ENCODE measurements around the gene GNB5. TPM values are rescaled to one million over a fixed set of nuclear protein-coding genes. Genes with fewer than 3 reads are reported as not detected.
A peak's percentile ranks its signal among the peaks of the same experiment; 100 is the strongest.

The GNB5 gene
- total RNA-seq, 2 donors from 2014 or later: 19.5 to 21.9 TPM

DNA sequence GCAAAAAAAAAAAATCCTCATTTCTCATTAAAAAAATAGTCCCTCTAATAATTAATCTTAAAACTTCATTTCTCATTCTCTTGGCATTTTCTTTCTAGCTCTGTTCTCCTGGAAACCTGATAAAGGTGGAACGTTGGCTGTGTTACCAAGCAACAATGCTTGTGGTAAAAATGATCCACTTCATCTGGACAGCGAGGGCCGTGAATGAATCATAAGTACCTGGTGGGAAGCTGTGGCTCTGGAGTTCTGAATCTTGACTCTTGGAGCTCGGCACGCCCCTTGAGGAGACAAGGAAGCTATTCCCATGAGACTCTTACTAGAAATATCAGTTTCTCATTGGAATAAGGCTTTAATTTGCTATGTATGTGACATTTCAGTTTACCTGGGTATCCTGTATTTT, 111.2 kb downstream of the GNB5 start:
- Mint-ChIP-seq H3K27ac (no peak overlapping the region), H3K36me3 (ENCODE audit: low read depth) (no peaks in the 10 kb centered on the region), H3K4me1 (peaks cover 15% of the 10 kb centered on the region), H3K9me3 (no peaks in the 10 kb centered on the region), H3K27me3 (no peaks in the 10 kb centered on the region), H3K4me3 (no peak overlapping the region)
- ATAC-seq (replicated peaks): no peak

GRCh38 chr15:52078876-52079700, 112.1 kb downstream of the GNB5 start:
- H3K27ac Mint-ChIP-seq: no peak overlapping the region
- no peaks in the 10 kb centered on the region for H3K27me3 Mint-ChIP-seq
- H3K4me1 Mint-ChIP-seq: peaks cover 15% of the 10 kb centered on the region
- ATAC-seq (replicated peaks): peak; percentile 80
- no peaks in the 10 kb centered on the region for H3K36me3 Mint-ChIP-seq (ENCODE audit: low read depth)
- no peak overlapping the region for H3K4me3 Mint-ChIP-seq
- H3K9me3 Mint-ChIP-seq: no peaks in the 10 kb centered on the region

GRCh38 chr15:52078197-52078875, 112.9 kb downstream of the GNB5 start:
- Mint-ChIP-seq H3K4me1 (peaks cover 15% of the 10 kb centered on the region), H3K9me3 (no peaks in the 10 kb centered on the region), H3K27ac (no peak overlapping the region), H3K36me3 (ENCODE audit: low read depth) (no peaks in the 10 kb centered on the region), H3K27me3 (no peaks in the 10 kb centered on the region), H3K4me3 (no peak overlapping the region)
- no peak for ATAC-seq (replicated peaks)

GRCh38 chr15:52076889-52077781, 114.1 kb downstream of the GNB5 start:
- Mint-ChIP-seq H3K27ac (peak overlapping the region; percentile 60), H3K4me1 (peaks cover 12% of the 10 kb centered on the region), H3K9me3 (no peaks in the 10 kb centered on the region), H3K4me3 (no peak overlapping the region), H3K27me3 (no peaks in the 10 kb centered on the region), H3K36me3 (ENCODE audit: low read depth) (no peaks in the 10 kb centered on the region)
- ATAC-seq (replicated peaks): peak; percentile 96

DNA sequence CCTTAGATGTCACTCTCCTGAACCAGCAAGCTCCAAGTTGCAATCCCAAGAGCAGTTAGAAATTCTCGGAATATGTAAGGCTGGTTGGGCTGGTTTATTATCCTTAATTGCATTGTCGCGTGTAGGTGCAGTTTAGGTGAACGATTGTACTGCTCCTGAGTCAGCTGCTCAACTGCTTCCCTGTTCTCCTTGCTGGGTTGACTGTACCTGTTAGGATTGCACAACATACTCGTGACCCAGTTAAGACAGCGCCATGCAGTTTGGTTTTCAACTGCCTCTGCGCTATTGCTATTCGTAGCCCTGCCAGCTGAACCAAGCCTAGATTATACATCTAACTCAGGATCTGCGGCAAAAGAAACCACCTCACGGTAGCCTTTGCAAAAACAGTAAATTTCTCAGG, 119.6 kb downstream of the GNB5 start:
- H3K9me3 Mint-ChIP-seq: no peaks in the 10 kb centered on the region
- H3K4me3 Mint-ChIP-seq: no peak overlapping the region
- ATAC-seq (replicated peaks): no peak
- no peaks in the 10 kb centered on the region for H3K27me3 Mint-ChIP-seq
- no peak overlapping the region for H3K27ac Mint-ChIP-seq
- H3K36me3 Mint-ChIP-seq (ENCODE audit: low read depth): peaks cover 2% of the 10 kb centered on the region
- H3K4me1 Mint-ChIP-seq: peaks cover 15% of the 10 kb centered on the region

- Mint-ChIP-seq H3K4me3 (no peak overlapping the region), H3K27ac (no peak overlapping the region), H3K27me3 (no peaks in the 10 kb centered on the region), H3K36me3 (ENCODE audit: low read depth) (peaks cover 10% of the 10 kb centered on the region), H3K9me3 (no peaks in the 10 kb centered on the region), H3K4me1 (peaks cover 19% of the 10 kb centered on the region)
- ATAC-seq (replicated peaks): no peak
Measured at GRCh38 chr15:52069559-52069958, 121.6 kb downstream of the GNB5 start.

DNA sequence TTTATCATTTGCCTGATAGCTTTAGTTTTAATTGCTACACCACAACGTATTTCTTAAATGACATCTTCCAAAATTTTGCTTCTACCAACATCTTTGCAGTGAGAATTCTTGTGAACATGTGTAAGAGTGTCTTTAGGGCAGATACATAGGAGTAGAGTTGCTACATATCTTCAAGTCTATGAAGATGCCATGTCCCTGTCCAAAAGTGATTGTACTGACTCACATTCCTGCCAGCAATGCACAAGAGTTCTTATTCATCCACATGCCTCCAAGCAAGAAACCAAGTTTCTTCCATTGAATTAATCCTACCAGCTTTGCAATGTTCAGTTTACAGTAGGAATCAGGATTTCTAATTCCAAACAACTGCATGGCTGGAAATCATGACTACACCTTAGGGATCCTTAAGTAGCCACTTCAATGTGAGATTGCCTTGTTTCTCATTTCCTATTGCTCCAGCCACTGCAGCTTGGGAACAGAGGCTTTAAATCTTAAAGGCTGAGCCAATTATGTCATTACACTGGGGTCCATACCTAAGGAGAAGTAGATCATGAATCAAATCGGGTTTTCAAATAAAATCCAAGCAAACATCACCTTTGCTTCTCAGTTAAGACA, 123.1 kb downstream of the GNB5 start:
- no peaks in the 10 kb centered on the region for H3K27me3 Mint-ChIP-seq
- H3K27ac Mint-ChIP-seq: no peak overlapping the region
- ATAC-seq (replicated peaks): no peak
- H3K9me3 Mint-ChIP-seq: no peaks in the 10 kb centered on the region
- peaks cover 10% of the 10 kb centered on the region for H3K36me3 Mint-ChIP-seq (ENCODE audit: low read depth)
- H3K4me1 Mint-ChIP-seq: peaks cover 19% of the 10 kb centered on the region
- no peak overlapping the region for H3K4me3 Mint-ChIP-seq

DNA sequence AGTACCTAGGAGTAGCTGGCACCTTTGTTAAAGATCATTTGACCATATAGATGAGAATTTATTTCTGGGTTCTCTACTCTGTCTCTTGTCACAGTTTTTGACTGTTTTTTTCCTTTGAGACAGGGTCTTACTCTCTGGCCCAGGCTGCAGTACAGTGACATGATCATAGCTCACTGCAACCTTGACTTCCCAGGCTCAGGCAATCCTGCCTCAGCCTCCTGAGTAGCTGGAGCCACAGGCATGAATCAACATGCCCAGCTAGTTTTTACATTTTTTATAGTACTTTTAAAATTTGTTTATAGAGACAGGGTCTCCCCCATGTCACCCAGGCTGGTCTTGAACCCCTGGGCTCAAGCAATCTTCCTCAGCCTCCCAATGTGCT, 123.7 kb downstream of the GNB5 start:
- Mint-ChIP-seq H3K27me3 (no peaks in the 10 kb centered on the region), H3K27ac (peak overlapping the region; percentile 54), H3K36me3 (ENCODE audit: low read depth) (peaks cover 10% of the 10 kb centered on the region), H3K4me3 (no peak overlapping the region), H3K4me1 (peaks cover 19% of the 10 kb centered on the region), H3K9me3 (no peaks in the 10 kb centered on the region)
- peak; percentile 18 for ATAC-seq (replicated peaks)

DNA sequence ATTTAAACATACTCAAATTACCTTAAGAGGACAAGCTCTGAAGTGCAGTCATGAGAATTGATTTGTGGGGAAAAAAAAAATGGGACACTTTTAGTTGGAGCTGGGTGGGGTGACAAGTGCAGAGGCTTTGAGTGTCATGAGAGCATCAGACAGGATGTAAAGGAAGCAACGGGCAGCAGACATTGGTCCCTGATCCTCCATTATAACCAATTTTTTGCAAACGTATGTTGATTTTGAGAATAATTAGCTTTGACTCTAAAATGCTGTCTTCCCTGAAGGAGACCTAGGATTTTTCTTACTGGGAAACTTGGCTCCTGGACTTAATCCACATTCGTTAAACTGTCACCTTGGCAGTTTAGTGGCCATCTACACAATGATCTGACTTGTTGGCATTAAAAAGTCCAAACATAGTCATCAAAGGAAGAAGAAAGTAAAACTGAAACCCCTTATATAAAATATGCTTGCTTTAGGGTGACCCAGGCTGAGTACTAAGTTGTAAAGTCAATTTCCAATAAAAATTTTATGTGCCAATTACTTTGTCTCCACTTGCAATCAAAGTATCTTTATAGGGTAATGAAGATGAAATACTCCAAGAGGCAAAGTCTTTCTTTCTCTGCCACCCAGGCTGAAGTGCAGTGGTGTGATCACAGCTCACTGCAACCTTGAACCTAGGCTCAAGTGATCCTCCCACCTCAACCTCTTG, 124.2 kb downstream of the GNB5 start:
- ATAC-seq (replicated peaks): peak; percentile 73
- Mint-ChIP-seq H3K4me1 (peaks cover 19% of the 10 kb centered on the region), H3K27me3 (no peaks in the 10 kb centered on the region), H3K9me3 (no peaks in the 10 kb centered on the region), H3K27ac (peak overlapping the region; percentile 54), H3K4me3 (no peak overlapping the region), H3K36me3 (ENCODE audit: low read depth) (peaks cover 10% of the 10 kb centered on the region)

Other genes starting within 250 kb of the GNB5 start
- gene LEO1, start 219.6 kb downstream of the GNB5 start, total RNA-seq: 10 to 100 TPM; 22.7 to 31.7 TPM
- gene MAPK6, start 172.2 kb downstream of the GNB5 start, total RNA-seq: 10 to 100 TPM; 36.5 to 62.3 TPM
- not detected for gene BCL2L10, start 78.6 kb downstream of the GNB5 start, total RNA-seq
- 1 to 10 TPM; 2.3 to 3.0 TPM for gene MYO5C, start 104.4 kb upstream of the GNB5 start, total RNA-seq